Heart right ventricle (tissue), 16 donors: ENCODE measurements around the gene DNAJB4. TPM values are rescaled to one million over a fixed set of nuclear protein-coding genes. Genes with fewer than 3 reads are reported as not detected.
"Not testable (repeated sequence)": the region's sequence is repeated elsewhere in the genome, so short reads cannot be mapped to it uniquely, and the experiment has no call there.

ENCODE experiments used
- ATAC-seq, 8 donors: fragments of 200-7000 bp; cut with Tn5 transposase; one replicate each; pipeline ENCODE4 v1.9.1; 2020; ENCODE audit warnings: mild to moderate bottlenecking in 8 of 8, moderate library complexity in 8 of 8, moderate number of reproducible peaks in 1 of 8
- DNase-seq, 2 donors: peaks; one replicate each; pipeline ENCODE4 v3.0.0-alpha.2; 2020
- H3K27ac ChIP-seq, 10 donors: fragments of 200-600 bp; sonication (generic) in 2 of 10; one replicate each; pipeline versions ENCODE4 v1.5.0 to v1.8.0; 2020 to 2022; ENCODE audit warnings: mild to moderate bottlenecking in 3 of 10
- H3K27me3 ChIP-seq, 7 donors: fragments of 200-600 bp; one replicate each; pipeline ENCODE4 v1.8.0; 2021 to 2022; ENCODE audit warnings: mild to moderate bottlenecking in 2 of 7
- H3K36me3 ChIP-seq, 9 donors: fragments of 200-600 bp; sonication (generic) in 1 of 9; one replicate each; pipeline versions ENCODE4 v1.5.0 to v1.8.0; 2020 to 2022; ENCODE audit warnings: mild to moderate bottlenecking in 2 of 9
- H3K4me1 ChIP-seq, 9 donors: fragments of 200-600 bp; sonication (generic) in 1 of 9; one replicate each; pipeline versions ENCODE4 v1.5.0 to v1.8.0; 2020 to 2022; ENCODE audit warnings: mild to moderate bottlenecking in 4 of 9
- H3K4me3 ChIP-seq, 10 donors: fragments of 200-600 bp; sonication (generic) in 2 of 10; one replicate each; pipeline versions ENCODE4 v1.5.0 to v1.8.0; 2020 to 2022; ENCODE audit warnings: mild to moderate bottlenecking in 7 of 10, moderate library complexity in 2 of 10
- H3K9me3 ChIP-seq, 11 donors: fragments of 200-600 bp in 10 of 11; sonication (generic) in 2 of 11; one replicate each; pipeline versions ENCODE4 v1.5.0 to v1.8.0; 2013 to 2022; ENCODE audit warnings: mild to moderate bottlenecking in 2 of 11, control low read depth in 1 of 11, moderate library complexity in 1 of 11
- CTCF ChIP-seq, 9 donors: fragments of 200-600 bp; sonication (generic) in 2 of 9; IDR thresholded peaks; one replicate each; pipeline versions ENCODE4 v1.5.0 to v1.8.0; 2021 to 2022; ENCODE audit warnings: antibody characterized with exemption in 9 of 9, mild to moderate bottlenecking in 5 of 9, moderate library complexity in 1 of 9
- WGBS, 2 donors: extraction: QIAGEN DNeasy Blood & Tissue Kit; methylation state at CpG; one replicate each; pipeline ENCODE4 v1.1.7; 2013; ENCODE audit warnings: inconsistent platforms in 1 of 2; 5-methylcytosine and 5-hydroxymethylcytosine counted together
- intact Hi-C, 10 donors: fragments of 100-400 bp; cut with DNase I; formaldehyde crosslinking; loops; one replicate each; pipeline versions ENCODE4 v1.11.1 to v1.14.2; 2022
- polyA plus RNA-seq, 2 donors: library from polyadenylated mRNA; stranded (reverse); fragments of 200-250 nt; gene quantifications; one replicate each; pipeline ENCODE4 v1.2.3, GENCODE V29; 2013
- total RNA-seq, 10 donors: library from RNA; stranded (reverse); fragmentation: NEBNext Ultra II Directional in 3 of 10; extraction: Animal tissue kit (Norgen Biotek cat#: 25700) in 3 of 10; gene quantifications; one replicate each; pipeline versions ENCODE4 v1.2.1 to v1.2.4, GENCODE V29; 2021 to 2023
- donor health status: Arrhythmogenic right ventricular cardiomyopathy.
- donor health status: ischemic (EF 13 %, LVEDD 7.1; RV severe dilation, severe dysfunction).
- donor health status: healthy with polysubstance abuse.
- donor health status: DM: no; HTN: yes; CAD: no.
- donor health status: DM: no; HTN: no; CAD: no.
- donor health status: ischemic (EF 25% LVEDD 6.9; RV normal size, moderate dysfunction).
- donor health status: ischemic (EF 25% LVEDD 5.7; RV mildly dilated, moderate dysfunction).
- donor health status: healthy.
- donor health status: DM: yes; HTN: yes; CAD: no.
- donor health status: Ischemic cardiomyopathy.
- donor health status: ischemic (EF 35%, LVEDD 5.7; RV mildly dilated, moderate dysfunction).
- donor health status: nonischemic (EF 11% LVEDD 7.7; RV severe dilation, severe dysfunction).
- donor health status: DM: yes; HTN: yes; CAD: no.
- donor health status: PGD.
- donor health status: ischemic (EF 29% LVEDD 5.4; RV normal size, mild dysfunction).
- donor health status: nonischemic (EF 23%, LVEDD 6.1; RV moderate dilation, normal function).

DNAJB4 gene
- total and polyA plus RNA-seq, 12 donors = 38.5 to 178 (median 120) TPM

DNA sequence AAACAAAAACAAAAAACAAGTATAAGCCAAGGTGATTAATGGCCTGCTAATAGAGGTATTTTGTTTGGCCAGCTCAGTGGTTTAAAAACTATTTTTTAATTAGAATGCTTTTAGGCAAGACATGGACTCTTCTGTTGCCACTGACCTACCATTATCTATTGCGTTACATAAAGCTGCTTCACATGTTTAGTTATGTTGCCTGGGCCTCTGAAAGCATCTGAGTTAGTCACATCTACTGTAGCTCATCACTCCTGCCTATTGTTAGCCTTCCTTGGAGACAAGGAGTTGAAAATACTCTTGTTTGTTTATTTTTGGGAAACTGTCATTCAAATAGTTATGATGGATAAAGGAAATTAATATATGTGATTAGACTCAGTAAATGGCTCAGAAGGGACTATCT lies 14.3 kb downstream of the DNAJB4 start:
- peaks cover 0 to 56% (median 29%) of the 10 kb centered on the region in 9 donors for H3K36me3 ChIP-seq
- H3K27ac ChIP-seq = peak overlapping the region in 1 of 10 donors; percentile 11
- intact Hi-C loops = loop anchor here in 1 of 10 donors (10.0 kb wide), 1 partner anchor 54 kb away; no protein-coding TSS in a partner anchor
- H3K9me3 ChIP-seq = peaks cover 0 to 4% (median 0%) of the 10 kb centered on the region in 11 donors
- H3K4me1 ChIP-seq = peaks cover 0 to 26% (median 12%) of the 10 kb centered on the region in 9 donors
- H3K27me3 ChIP-seq = no peaks in the 10 kb centered on the region
- DNase-seq (no peak), ATAC-seq (peak in 2 of 8 donors; percentile 41 to 55)
- no peak for TF ChIP-seq CTCF (IDR thresholded peaks at IDR 0.05)
- no peak overlapping the region for H3K4me3 ChIP-seq
- WGBS, 2 donors = 84 to 88% methylated on average over 1 of the region's 1 CpG

DNA sequence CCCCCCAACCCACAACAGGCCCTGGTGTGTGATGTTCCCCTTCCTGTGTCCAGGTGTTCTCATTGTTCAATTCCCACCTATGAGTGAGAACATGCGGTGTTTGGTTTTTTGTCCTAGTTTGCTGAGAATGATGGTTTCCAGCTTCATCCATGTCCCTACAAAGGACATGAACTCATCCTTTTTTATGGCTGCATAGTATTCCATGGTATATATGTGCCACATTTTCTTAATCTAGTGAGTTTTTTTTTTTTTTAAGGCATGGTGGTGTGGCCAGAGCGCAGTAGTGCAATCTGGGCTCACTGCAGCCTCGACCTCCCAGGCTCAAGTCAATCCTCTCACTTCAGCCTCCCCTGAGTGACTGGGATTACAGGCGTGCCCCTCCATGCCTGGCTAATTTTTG lies 16.4 kb downstream of the DNAJB4 start:
- H3K27me3 ChIP-seq, intact Hi-C loops, H3K4me3 ChIP-seq, ATAC-seq, H3K4me1 ChIP-seq, DNase-seq, H3K9me3 ChIP-seq, H3K27ac ChIP-seq: not testable (repeated sequence)
- WGBS, 2 donors = 96 to 97% methylated on average over 4 of the region's 4 CpGs
- peaks cover 0 to 35% (median 22%) of the 10 kb centered on the region in 9 donors for H3K36me3 ChIP-seq

DNA sequence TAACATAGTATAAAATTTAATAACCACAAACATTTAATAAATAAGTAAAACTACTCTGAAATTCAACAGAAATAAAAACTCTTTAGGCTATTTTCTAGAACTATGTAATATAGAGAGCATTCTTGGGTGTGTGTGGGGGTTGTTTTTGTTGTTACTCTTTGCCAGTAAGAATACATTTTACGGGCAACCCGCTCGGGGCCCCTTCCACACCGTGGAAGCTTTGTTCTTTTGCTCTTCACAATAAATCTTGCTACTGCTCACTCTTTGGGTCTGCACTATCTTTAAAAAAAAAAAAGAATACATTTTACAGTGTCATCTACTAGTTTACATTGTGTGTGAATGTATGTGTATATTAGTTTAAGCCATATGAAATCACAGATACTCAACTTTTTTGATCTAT lies 25.1 kb downstream of the DNAJB4 start:
- no peaks in the 10 kb centered on the region for H3K36me3 ChIP-seq
- ATAC-seq = no peak
- H3K9me3 ChIP-seq = peaks cover 0 to 3% (median 0%) of the 10 kb centered on the region in 11 donors
- intact Hi-C loops = no loop called here
- no peak for DNase-seq
- peaks cover 0 to 12% (median 6%) of the 10 kb centered on the region in 9 donors for H3K4me1 ChIP-seq
- WGBS, 2 donors = 86 to 91% methylated on average over 4 of the region's 4 CpGs
- H3K27me3 ChIP-seq = no peaks in the 10 kb centered on the region
- no peak overlapping the region for H3K4me3 ChIP-seq
- no peak for TF ChIP-seq CTCF (IDR thresholded peaks at IDR 0.05)
- no peak overlapping the region for H3K27ac ChIP-seq

DNA sequence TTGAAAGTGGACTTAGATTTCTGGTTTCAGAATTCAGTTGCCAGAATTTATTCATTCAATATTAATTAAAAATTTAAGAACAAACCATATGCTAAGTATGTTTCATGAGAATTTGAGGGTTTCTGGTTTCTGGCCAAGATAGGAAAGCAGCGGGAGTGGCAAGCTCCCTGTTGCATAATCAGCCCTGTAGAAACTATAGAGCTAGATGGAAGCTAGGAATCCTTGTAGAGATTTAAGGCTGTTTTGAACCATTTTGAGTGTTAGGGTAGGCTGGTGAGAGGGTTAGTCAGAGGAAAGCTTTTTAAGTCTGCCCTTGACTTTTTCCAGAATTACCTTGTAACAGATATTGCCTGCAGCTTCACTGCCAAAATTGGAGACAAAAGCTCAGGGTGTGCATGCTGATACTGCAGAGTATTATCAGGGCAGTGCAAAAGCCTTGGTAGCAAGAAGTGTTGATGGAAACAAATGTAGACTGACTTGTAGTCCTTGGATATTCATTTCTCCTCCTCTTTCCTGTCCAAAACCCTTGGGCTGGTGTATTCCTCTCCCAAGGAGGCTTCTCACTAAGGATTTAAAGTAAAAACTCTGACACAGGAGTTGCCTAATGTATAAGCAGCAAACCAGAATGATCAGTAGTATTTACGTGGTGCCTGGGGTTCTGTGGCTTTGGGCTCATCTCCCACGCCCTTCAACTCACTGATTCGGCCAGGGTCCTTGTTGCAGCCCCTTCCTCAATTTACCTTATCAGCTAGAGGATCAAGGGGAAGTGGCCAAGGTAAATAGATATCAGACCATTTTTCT lies 28.5 kb downstream of the DNAJB4 start:
- WGBS, 2 donors = 76 to 77% methylated on average over 4 of the region's 4 CpGs
- Histone ChIP-seq H3K27me3 (no peaks in the 10 kb centered on the region), H3K4me1 (peaks cover 0 to 17% (median 6%) of the 10 kb centered on the region in 9 donors), H3K36me3 (no peaks in the 10 kb centered on the region), H3K9me3 (no peaks in the 10 kb centered on the region), H3K27ac (peak overlapping the region in 6 of 10 donors; percentile 3 to 27 (median 13)), H3K4me3 (no peak overlapping the region)
- DNase-seq (no peak), ATAC-seq (peak in 6 of 8 donors; percentile 63 to 90 (median 82))
- no peak for TF ChIP-seq CTCF (IDR thresholded peaks at IDR 0.05)
- intact Hi-C loops = no loop called here

GRCh38 chr1:78033797-78034172 lies 29.0 kb downstream of the DNAJB4 start:
- Histone ChIP-seq H3K36me3 (no peaks in the 10 kb centered on the region), H3K27ac (peak overlapping the region in 5 of 10 donors; percentile 3 to 27 (median 11)), H3K9me3 (no peaks in the 10 kb centered on the region), H3K4me1 (peaks cover 0 to 19% (median 6%) of the 10 kb centered on the region in 9 donors), H3K4me3 (no peak overlapping the region), H3K27me3 (no peaks in the 10 kb centered on the region)
- WGBS, 2 donors = 78 to 83% methylated on average over 3 of the region's 3 CpGs
- DNase-seq (no peak), ATAC-seq (peak in 3 of 8 donors; percentile 14 to 44 (median 26))
- intact Hi-C loops = no loop called here
- TF ChIP-seq CTCF (IDR thresholded peaks at IDR 0.05) = no peak
